Measurements from ENCODE around the gene RPS28. TPM values are rescaled to one million over a fixed set of nuclear protein-coding genes. Genes with fewer than 3 reads are reported as not detected.
A peak's percentile ranks its signal among the peaks of the same experiment; 100 is the strongest.
"Not testable (repeated sequence)": the region's sequence is repeated elsewhere in the genome, so short reads cannot be mapped to it uniquely, and the experiment has no call there.

Gene RPS28
- 1,000 to 10,000 TPM in 4 of 8 experiments, 100 to 1,000 TPM in 4; 550 to 1,110 (median 1,001) TPM for total RNA-seq

- ATAC-seq (replicated peaks in 6 of 8) = peak; percentile 81 to 93 (median 90)
- Histone ChIP-seq H3K27ac (peak within 1 kb of the TSS; percentile 93 to 98), H3K4me1 (replicated peaks in 1 of 2) (peaks cover 16 to 19% of the 10 kb centered on the region in 2 donors), H3K4me3 (peak within 1 kb of the TSS; percentile 73 to 96 (median 87))
- in situ Hi-C loops (cut with MboI; ENCODE audit: low pct_unique_long_range_greater_than_20kb in 2 of 9, low sequenced_read_pairs in 9 of 9, unreplicated experiment in 9 of 9) = no loop called here
- WGBS, 10 experiments = 0 to 2% (median 0%) methylated on average over 1 to 10 of the region's 72 CpGs; no CpG with 5 or more reads in 3 of the 10 experiments
Observed at GRCh38 chr19:8321067-8321985, at the start of gene RPS28, which contains the start of gene NDUFA7. Gene RPS28 (plus strand): TSS chr19:8321496. CDS start chr19:8321531, 35 bp downstream. Gene NDUFA7 (minus strand): TSS chr19:8321375. CDS start chr19:8321358, 17 bp downstream.

- whole genome bisulfite sequencing, 10 experiments = no CpG with 5 or more reads among the region's 9 CpGs
Observed at GRCh38 chr19:8276508-8276907, 44.8 kb upstream of the RPS28 start.

GRCh38 chr19:8291337-8291736 lies 30.0 kb upstream of the RPS28 start:
- no CpG with 5 or more reads among the region's 9 CpGs for WGBS, 10 experiments
- H3K4me1 ChIP-seq (replicated peaks in 1 of 2); H3K4me3 ChIP-seq; H3K27ac ChIP-seq; in situ Hi-C loops (cut with MboI; ENCODE audit: low pct_unique_long_range_greater_than_20kb in 2 of 9, low sequenced_read_pairs in 9 of 9, unreplicated experiment in 9 of 9): not testable (repeated sequence)
- ATAC-seq (replicated peaks in 6 of 8) = peak; percentile 57 to 97 (median 72)

More at GRCh38 chr19:8276508-8276907, 44.8 kb upstream of the RPS28 start:
- H3K27ac ChIP-seq; in situ Hi-C loops (cut with MboI; ENCODE audit: low pct_unique_long_range_greater_than_20kb in 2 of 9, low sequenced_read_pairs in 9 of 9, unreplicated experiment in 9 of 9); H3K4me3 ChIP-seq; H3K4me1 ChIP-seq (replicated peaks in 1 of 2): not testable (repeated sequence)
- peak; percentile 55 to 97 (median 72) for ATAC-seq (replicated peaks in 6 of 8)

GRCh38 chr19:8302357-8302691 lies 19.0 kb upstream of the RPS28 start:
- no peak overlapping the region for H3K27ac ChIP-seq
- in situ Hi-C loops (cut with MboI; ENCODE audit: low pct_unique_long_range_greater_than_20kb in 2 of 9, low sequenced_read_pairs in 9 of 9, unreplicated experiment in 9 of 9) = no loop called here
- H3K4me1 ChIP-seq (replicated peaks in 1 of 2) = peaks cover 0 to 4% of the 10 kb centered on the region in 2 donors
- 80 to 92% methylated on average over 2 to 7 of the region's 11 CpGs; no CpG with 5 or more reads in 8 of the 10 experiments for WGBS, 10 experiments
- peak in 5 of 8 experiments; percentile 11 to 79 (median 18) for ATAC-seq (replicated peaks in 6 of 8)
- no peak overlapping the region for H3K4me3 ChIP-seq

GRCh38 chr19:8302734-8303133 lies 18.6 kb upstream of the RPS28 start:
- Histone ChIP-seq H3K27ac (no peak overlapping the region), H3K4me1 (replicated peaks in 1 of 2) (peaks cover 0 to 4% of the 10 kb centered on the region in 2 donors), H3K4me3 (no peak overlapping the region)
- 91 to 100% (median 100%) methylated on average over 2 to 6 of the region's 7 CpGs; no CpG with 5 or more reads in 7 of the 10 experiments for WGBS, 10 experiments
- ATAC-seq (replicated peaks in 6 of 8) = no peak
- in situ Hi-C loops (cut with MboI; ENCODE audit: low pct_unique_long_range_greater_than_20kb in 2 of 9, low sequenced_read_pairs in 9 of 9, unreplicated experiment in 9 of 9) = no loop called here

- Histone ChIP-seq H3K4me3 (no peak overlapping the region), H3K4me1 (replicated peaks in 1 of 2) (peaks cover 8 to 11% of the 10 kb centered on the region in 2 donors), H3K27ac (no peak overlapping the region)
- WGBS, 10 experiments = 39 to 83% (median 67%) methylated on average over 1 to 17 of the region's 33 CpGs; no CpG with 5 or more reads in 1 of the 10 experiments
- ATAC-seq (replicated peaks in 6 of 8) = peak in 2 of 8 experiments; percentile 15 to 18
- in situ Hi-C loops (cut with MboI; ENCODE audit: low pct_unique_long_range_greater_than_20kb in 2 of 9, low sequenced_read_pairs in 9 of 9, unreplicated experiment in 9 of 9) = no loop called here
Observed at GRCh38 chr19:8304841-8305621, 16.3 kb upstream of the RPS28 start.

GRCh38 chr19:8305798-8306197 lies 15.5 kb upstream of the RPS28 start:
- no peak overlapping the region for H3K27ac ChIP-seq
- no peak overlapping the region for H3K4me3 ChIP-seq
- no peak for ATAC-seq (replicated peaks in 6 of 8)
- H3K4me1 ChIP-seq (replicated peaks in 1 of 2) = peaks cover 8 to 11% of the 10 kb centered on the region in 2 donors
- 80 to 100% (median 95%) methylated on average over 1 to 3 of the region's 4 CpGs; no CpG with 5 or more reads in 5 of the 10 experiments for WGBS, 10 experiments
- in situ Hi-C loops (cut with MboI; ENCODE audit: low pct_unique_long_range_greater_than_20kb in 2 of 9, low sequenced_read_pairs in 9 of 9, unreplicated experiment in 9 of 9) = no loop called here

- Histone ChIP-seq H3K27ac (no peak overlapping the region), H3K4me1 (replicated peaks in 1 of 2) (peaks cover 8 to 11% of the 10 kb centered on the region in 2 donors), H3K4me3 (no peak overlapping the region)
- 0 to 100% (median 82%) methylated on average over 1 to 6 of the region's 17 CpGs; no CpG with 5 or more reads in 5 of the 10 experiments for WGBS, 10 experiments
- in situ Hi-C loops (cut with MboI; ENCODE audit: low pct_unique_long_range_greater_than_20kb in 2 of 9, low sequenced_read_pairs in 9 of 9, unreplicated experiment in 9 of 9) = no loop called here
- no peak for ATAC-seq (replicated peaks in 6 of 8)
Observed at GRCh38 chr19:8306235-8307054, 14.9 kb upstream of the RPS28 start.

GRCh38 chr19:8307400-8307964 lies 13.8 kb upstream of the RPS28 start:
- Histone ChIP-seq H3K4me1 (replicated peaks in 1 of 2) (peaks cover 8 to 11% of the 10 kb centered on the region in 2 donors), H3K27ac (peak overlapping the region; percentile 88 to 96), H3K4me3 (peak overlapping the region; percentile 55 to 89 (median 62))
- ATAC-seq (replicated peaks in 6 of 8) = peak in 6 of 8 experiments; percentile 0 to 17 (median 3)
- in situ Hi-C loops (cut with MboI; ENCODE audit: low pct_unique_long_range_greater_than_20kb in 2 of 9, low sequenced_read_pairs in 9 of 9, unreplicated experiment in 9 of 9) = no loop called here
- 0 to 14% (median 3%) methylated on average over 3 to 16 of the region's 24 CpGs; no CpG with 5 or more reads in 3 of the 10 experiments for WGBS, 10 experiments

- peak within 1 kb of the TSS; percentile 88 to 96 for H3K27ac ChIP-seq
Observed at GRCh38 chr19:8307965-8308866, 13.1 kb upstream of the RPS28 start, which contains the start of gene CD320. Gene CD320 (minus strand): TSS chr19:8308358. CDS start chr19:8308290, 68 bp downstream.

GRCh38 chr19:8308891-8309291 lies 12.4 kb upstream of the RPS28 start:
- WGBS, 10 experiments = 22 to 90% (median 43%) methylated on average over 2 to 7 of the region's 17 CpGs; no CpG with 5 or more reads in 2 of the 10 experiments
- H3K4me3 ChIP-seq = peak overlapping the region; percentile 55 to 89 (median 62)
- peak overlapping the region in 1 of 2 donors; percentile 96 for H3K27ac ChIP-seq
- peaks cover 8 to 11% of the 10 kb centered on the region in 2 donors for H3K4me1 ChIP-seq (replicated peaks in 1 of 2)
- ATAC-seq (replicated peaks in 6 of 8) = no peak
- in situ Hi-C loops (cut with MboI; ENCODE audit: low pct_unique_long_range_greater_than_20kb in 2 of 9, low sequenced_read_pairs in 9 of 9, unreplicated experiment in 9 of 9) = no loop called here

More at GRCh38 chr19:8307965-8308866, 13.1 kb upstream of the RPS28 start, which contains the start of gene CD320:
- H3K4me3 ChIP-seq = peak within 1 kb of the TSS; percentile 55 to 89 (median 62)
- 0 to 7% (median 0%) methylated on average over 1 to 16 of the region's 63 CpGs for WGBS, 10 experiments
- in situ Hi-C loops (cut with MboI; ENCODE audit: low pct_unique_long_range_greater_than_20kb in 2 of 9, low sequenced_read_pairs in 9 of 9, unreplicated experiment in 9 of 9) = no loop called here
- peak; percentile 75 to 93 (median 90) for ATAC-seq (replicated peaks in 6 of 8)
- H3K4me1 ChIP-seq (replicated peaks in 1 of 2) = peaks cover 8 to 11% of the 10 kb centered on the region in 2 donors
